Smooth muscle cell (in vitro differentiated cells): Measurements from ENCODE around the gene TRIO. TPM values are rescaled to one million over a fixed set of nuclear protein-coding genes. Genes with fewer than 3 reads are reported as not detected.

ENCODE experiments used
- DNase-seq: peaks from one replicate; lab custom pipeline; 2025; ENCODE audit not compliant: unreplicated experiment; lab: John Stamatoyannopoulos, UW
- H2AFZ ChIP-seq: fragments of 200-600 bp; sonication (generic); 2 replicates; pipeline ENCODE4 v1.6.0; 2016; ENCODE audit warnings: antibody characterized with exemption, low read depth, mild to moderate bottlenecking
- H3F3A ChIP-seq: fragments of 200-600 bp; sonication (generic); 2 replicates; pipeline ENCODE4 v1.6.0; 2017; ENCODE audit warnings: antibody characterized with exemption, low read depth
- H3K27ac ChIP-seq: fragments of 200-600 bp; sonication (generic); 2 replicates; pipeline ENCODE4 v1.5.1; 2016; ENCODE audit warnings: low read depth, mild to moderate bottlenecking
- H3K27me3 ChIP-seq: fragments of 200-600 bp; sonication (generic); 2 replicates; pipeline ENCODE4 v1.6.1; 2016; ENCODE audit warnings: low read depth, mild to moderate bottlenecking
- H3K36me3 ChIP-seq: fragments of 200-600 bp; sonication (generic); 2 replicates; pipeline ENCODE4 v1.5.1; 2016; ENCODE audit warnings: low read depth
- H3K4me1 ChIP-seq: fragments of 200-600 bp; sonication (generic); 2 replicates; pipeline ENCODE4 v1.5.1; 2016; ENCODE audit warnings: low read depth
- H3K4me2 ChIP-seq: fragments of 200-600 bp; sonication (generic); 2 replicates; pipeline ENCODE4 v1.6.0; 2016; ENCODE audit warnings: mild to moderate bottlenecking
- H3K4me3 ChIP-seq: fragments of 200-600 bp; sonication (generic); 2 replicates; pipeline ENCODE4 v1.5.1; 2016; ENCODE audit warnings: mild to moderate bottlenecking
- H3K79me2 ChIP-seq: fragments of 200-600 bp; sonication (generic); 2 replicates; pipeline ENCODE4 v1.6.0; 2016; ENCODE audit warnings: low read depth, mild to moderate bottlenecking
- H3K9ac ChIP-seq: fragments of 200-600 bp; sonication (generic); 2 replicates; pipeline ENCODE4 v1.6.0; 2016; ENCODE audit warnings: low read depth
- H3K9me3 ChIP-seq: fragments of 200-600 bp; sonication (generic); replicated peaks from 2 replicates; pipeline ENCODE4 v1.5.1; 2016; ENCODE audit warnings: low read depth
- H4K20me1 ChIP-seq: fragments of 200-600 bp; sonication (generic); 2 replicates; pipeline ENCODE4 v1.6.0; 2016; ENCODE audit warnings: low read depth
- WGBS: methylation state at CpG from one replicate; pipeline ENCODE4 v1.1.7; 2016; ENCODE audit warnings: low lambda C conversion rate; 5-methylcytosine and 5-hydroxymethylcytosine counted together
- polyA plus RNA-seq: library from polyadenylated mRNA; unstranded; fragments of >200 nt; fragmentation: Nextera tagmentation; extraction: Ambion mirVana; gene quantifications from 2 replicates; pipeline ENCODE4 v1.2.1, GENCODE V29; 2016
- total RNA-seq: library from RNA; depleted of rRNA; stranded (reverse); fragments of >200 nt; gene quantifications from 2 replicates; pipeline ENCODE4 v1.2.3, GENCODE V29; 2014
- TF ChIP-seq, protein P1 (sequence below): fragments of 200-600 bp; sonication (generic); IDR thresholded peaks from 2 replicates; pipeline ENCODE4 v1.5.1; 2017; ENCODE audit warnings: borderline replicate concordance, mild to moderate bottlenecking, antibody characterized with exemption; ENCODE audit not compliant: insufficient read depth, poor library complexity, severe bottlenecking

The TRIO gene
- total and polyA plus RNA-seq, 2 experiments from 2014 or later = 10.2 to 118 TPM

DNA sequence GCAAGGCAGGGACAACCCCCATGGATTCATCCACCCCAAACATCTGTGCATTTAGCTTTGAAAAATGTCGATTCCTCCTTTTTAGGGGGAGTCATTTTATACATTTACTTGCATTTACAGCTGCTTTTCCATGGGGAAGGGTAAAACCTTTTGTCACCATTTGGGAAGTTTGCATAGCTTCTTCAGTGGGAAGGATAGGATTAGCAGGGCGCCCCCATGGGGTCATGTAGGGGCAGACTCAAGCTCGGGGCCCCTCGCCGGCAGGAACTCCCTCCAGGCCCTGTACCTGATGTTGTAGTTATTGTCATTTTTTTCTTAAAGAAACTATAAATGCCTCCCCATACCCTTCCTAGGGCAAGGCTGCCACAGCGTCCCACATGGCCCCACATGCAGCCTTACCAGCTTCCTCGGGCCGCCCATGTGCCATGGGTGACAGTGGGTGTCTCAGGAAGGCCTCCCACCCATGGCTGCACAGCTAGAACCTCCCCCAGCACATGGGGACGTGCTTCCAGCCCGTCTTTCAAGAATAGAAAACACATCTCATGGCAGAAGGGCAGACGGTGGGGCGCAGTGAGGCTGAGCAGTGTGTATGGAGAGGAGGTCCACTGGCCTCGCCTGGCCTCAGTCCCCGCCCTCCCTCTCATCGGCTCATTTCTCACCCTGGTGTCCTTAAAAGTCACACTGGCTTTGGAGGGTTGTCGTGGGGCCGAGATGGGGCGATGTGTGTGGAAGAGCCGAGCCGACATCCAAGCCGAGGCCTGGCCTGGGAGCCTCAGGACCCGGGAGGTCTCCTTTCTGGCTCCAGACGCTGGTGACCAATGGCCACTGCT lies 362.4 kb downstream of the TRIO start:
- H3K27me3 ChIP-seq = no peaks in the 10 kb centered on the region
- no peaks in the 10 kb centered on the region for H3K36me3 ChIP-seq
- no peaks in the 10 kb centered on the region for H3K4me1 ChIP-seq
- no peaks in the 10 kb centered on the region for H3K79me2 ChIP-seq
- TF ChIP-seq, protein P1, sequence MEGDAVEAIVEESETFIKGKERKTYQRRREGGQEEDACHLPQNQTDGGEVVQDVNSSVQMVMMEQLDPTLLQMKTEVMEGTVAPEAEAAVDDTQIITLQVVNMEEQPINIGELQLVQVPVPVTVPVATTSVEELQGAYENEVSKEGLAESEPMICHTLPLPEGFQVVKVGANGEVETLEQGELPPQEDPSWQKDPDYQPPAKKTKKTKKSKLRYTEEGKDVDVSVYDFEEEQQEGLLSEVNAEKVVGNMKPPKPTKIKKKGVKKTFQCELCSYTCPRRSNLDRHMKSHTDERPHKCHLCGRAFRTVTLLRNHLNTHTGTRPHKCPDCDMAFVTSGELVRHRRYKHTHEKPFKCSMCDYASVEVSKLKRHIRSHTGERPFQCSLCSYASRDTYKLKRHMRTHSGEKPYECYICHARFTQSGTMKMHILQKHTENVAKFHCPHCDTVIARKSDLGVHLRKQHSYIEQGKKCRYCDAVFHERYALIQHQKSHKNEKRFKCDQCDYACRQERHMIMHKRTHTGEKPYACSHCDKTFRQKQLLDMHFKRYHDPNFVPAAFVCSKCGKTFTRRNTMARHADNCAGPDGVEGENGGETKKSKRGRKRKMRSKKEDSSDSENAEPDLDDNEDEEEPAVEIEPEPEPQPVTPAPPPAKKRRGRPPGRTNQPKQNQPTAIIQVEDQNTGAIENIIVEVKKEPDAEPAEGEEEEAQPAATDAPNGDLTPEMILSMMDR = no peak
- no peaks in the 10 kb centered on the region for H3F3A ChIP-seq
- no peak overlapping the region for H3K9ac ChIP-seq
- H3K4me3 ChIP-seq = no peak overlapping the region
- H3K9me3 ChIP-seq = no peaks in the 10 kb centered on the region
- DNase-seq = no peak
- 96% methylated on average over 23 of the region's 23 CpGs for WGBS
- no peak overlapping the region for H3K4me2 ChIP-seq
- H4K20me1 ChIP-seq = peaks cover 5% of the 10 kb centered on the region
- H3K27ac ChIP-seq = no peak overlapping the region
- H2AFZ ChIP-seq = no peak overlapping the region

DNA sequence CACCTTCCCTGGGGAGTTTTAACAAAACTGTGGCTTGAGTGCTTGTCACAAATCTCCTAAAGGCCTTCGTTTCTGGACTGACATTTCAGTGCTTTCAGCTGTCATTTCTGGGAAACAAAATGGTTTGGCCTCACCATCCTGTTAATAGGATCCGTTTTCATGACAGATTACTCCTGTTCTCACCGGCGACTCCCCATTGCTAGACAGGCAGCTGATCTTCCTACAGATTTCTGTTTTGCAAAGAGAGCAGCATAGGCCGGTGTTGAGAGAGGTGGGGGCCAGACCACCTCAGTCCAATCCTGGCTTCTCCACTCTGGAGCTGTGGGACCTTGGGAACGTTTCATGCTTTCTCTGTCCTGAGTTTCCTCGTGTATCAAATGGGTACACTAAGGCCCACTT lies 363.0 kb downstream of the TRIO start:
- Histone ChIP-seq H3K9me3 (no peaks in the 10 kb centered on the region), H3K27ac (no peak overlapping the region), H3K79me2 (no peaks in the 10 kb centered on the region), H3F3A (no peaks in the 10 kb centered on the region), H3K4me3 (no peak overlapping the region), H3K4me1 (no peaks in the 10 kb centered on the region), H3K27me3 (no peaks in the 10 kb centered on the region), H3K36me3 (no peaks in the 10 kb centered on the region), H2AFZ (no peak overlapping the region), H4K20me1 (peaks cover 5% of the 10 kb centered on the region), H3K4me2 (no peak overlapping the region), H3K9ac (no peak overlapping the region)
- TF ChIP-seq, protein P1 = no peak
- no peak for DNase-seq
- WGBS = 99% methylated on average over 7 of the region's 7 CpGs

GRCh38 chr5:14506661-14507060 lies 363.5 kb downstream of the TRIO start:
- Histone ChIP-seq H3K9ac (no peak overlapping the region), H3K4me3 (no peak overlapping the region), H3K27ac (no peak overlapping the region), H3K4me2 (no peak overlapping the region), H2AFZ (no peak overlapping the region), H3K9me3 (no peaks in the 10 kb centered on the region), H3K36me3 (no peaks in the 10 kb centered on the region), H3F3A (no peaks in the 10 kb centered on the region), H4K20me1 (peaks cover 5% of the 10 kb centered on the region), H3K27me3 (no peaks in the 10 kb centered on the region), H3K79me2 (no peaks in the 10 kb centered on the region), H3K4me1 (no peaks in the 10 kb centered on the region)
- WGBS = 98% methylated on average over 16 of the region's 16 CpGs
- TF ChIP-seq, protein P1 = no peak
- no peak for DNase-seq
